Liver (tissue), 9 donors: ENCODE measurements around the gene SCLY. TPM values are rescaled to one million over a fixed set of nuclear protein-coding genes. Genes with fewer than 3 reads are reported as not detected.
"Not testable (repeated sequence)": the region's sequence is repeated elsewhere in the genome, so short reads cannot be mapped to it uniquely, and the experiment has no call there.

Experiments used
- DNase-seq: peaks from one replicate; pipeline ENCODE4 v3.0.0-alpha.2; 2017; ENCODE audit warnings: low spot score
- H3K27ac ChIP-seq, 2 donors: one replicate each; pipeline ENCODE4 v1.7.0; 2013; ENCODE audit warnings: inconsistent platforms in 2 of 2, low read length in 2 of 2, control low read depth in 1 of 2, low read depth in 1 of 2, mild to moderate bottlenecking in 1 of 2
- H3K27me3 ChIP-seq, 4 donors: one replicate each; pipeline versions ENCODE4 v1.6.1 to v1.7.0; 2013; ENCODE audit warnings: low read length in 3 of 4, inconsistent platforms in 1 of 4, mild to moderate bottlenecking in 1 of 4, moderate library complexity in 1 of 4; ENCODE audit not compliant: control insufficient read depth in 4 of 4, insufficient read depth in 4 of 4
- H3K36me3 ChIP-seq, 4 donors: one replicate each; pipeline versions ENCODE4 v1.6.1 to v1.7.0; 2013; ENCODE audit warnings: low read length in 3 of 4, mild to moderate bottlenecking in 3 of 4, low read depth in 1 of 4, moderate library complexity in 1 of 4; ENCODE audit not compliant: control insufficient read depth in 4 of 4, insufficient read depth in 3 of 4
- H3K4me1 ChIP-seq, 4 donors: one replicate each; pipeline versions ENCODE4 v1.6.1 to v1.7.0; 2013; ENCODE audit warnings: low read length in 3 of 4, mild to moderate bottlenecking in 3 of 4, moderate library complexity in 1 of 4; ENCODE audit not compliant: control insufficient read depth in 4 of 4, insufficient read depth in 4 of 4
- H3K4me3 ChIP-seq, 3 donors: one replicate each; pipeline versions ENCODE4 v1.6.1 to v1.7.0; 2013; ENCODE audit warnings: low read length in 3 of 3, control low read depth in 1 of 3, low read depth in 1 of 3, mild to moderate bottlenecking in 1 of 3
- H3K9ac ChIP-seq, 2 donors: one replicate each; pipeline ENCODE4 v1.7.0; 2013; ENCODE audit warnings: low read length in 2 of 2, mild to moderate bottlenecking in 2 of 2, moderate library complexity in 2 of 2, control low read depth in 1 of 2, low read depth in 1 of 2
- H3K9me3 ChIP-seq, 4 donors: one replicate each; pipeline versions ENCODE4 v1.6.1 to v1.7.0; 2013; ENCODE audit warnings: low read length in 3 of 4; ENCODE audit not compliant: control insufficient read depth in 4 of 4
- EGR1 ChIP-seq, 2 donors: IDR thresholded peaks; 2 replicates each; pipeline ENCODE4 v1.6.1; 2016 to 2018; ENCODE audit warnings: antibody characterized with exemption in 2 of 2, low read depth in 2 of 2
- FOXA1 ChIP-seq: IDR thresholded peaks from 2 replicates; pipeline ENCODE4 v1.6.1; 2016; ENCODE audit warnings: antibody characterized with exemption
- FOXA2 ChIP-seq: IDR thresholded peaks from 2 replicates; pipeline ENCODE4 v1.6.1; 2016; ENCODE audit warnings: antibody characterized with exemption
- MAX ChIP-seq: IDR thresholded peaks from 2 replicates; pipeline ENCODE4 v1.6.1; 2016; ENCODE audit warnings: antibody characterized with exemption
- NR2F2 ChIP-seq: IDR thresholded peaks from 2 replicates; pipeline ENCODE4 v1.6.1; 2016; ENCODE audit warnings: antibody characterized with exemption
- RAD21 ChIP-seq, 2 donors: IDR thresholded peaks; 2 replicates each; pipeline ENCODE4 v1.6.1; 2016; ENCODE audit warnings: antibody characterized with exemption in 2 of 2, mild to moderate bottlenecking in 2 of 2
- TAF1 ChIP-seq: conservative IDR thresholded peaks from 2 replicates; pipeline ENCODE4 v1.6.1; 2016; ENCODE audit warnings: antibody characterized with exemption, mild to moderate bottlenecking
- YY1 ChIP-seq: IDR thresholded peaks from 2 replicates; pipeline ENCODE4 v1.6.1; 2016; ENCODE audit warnings: antibody characterized with exemption, mild to moderate bottlenecking
- WGBS: extraction: QIAGEN DNeasy Blood & Tissue Kit; methylation state at CpG from one replicate; pipeline ENCODE4 v1.1.7; 2013; 5-methylcytosine and 5-hydroxymethylcytosine counted together
- polyA plus RNA-seq, 2 donors: library from polyadenylated mRNA; stranded (reverse) in 1 of 2; unstranded in 1 of 2; fragments of 200-250 nt in 1 of 2; fragments of >200 nt in 1 of 2; fragmentation: Nextera tagmentation in 1 of 2; extraction: Ambion mirVana in 1 of 2; gene quantifications; one replicate each; pipeline versions ENCODE4 v1.2.1 to v1.2.3, GENCODE V29; 2013 to 2015
- total RNA-seq, 2 donors: library from RNA; depleted of rRNA; stranded (reverse); fragments of >200 nt; gene quantifications; one replicate each; pipeline ENCODE4 v1.2.3, GENCODE V29; 2014
- TF ChIP-seq, protein P1 (sequence below): IDR thresholded peaks from 2 replicates; pipeline ENCODE4 v1.6.1; 2016; ENCODE audit warnings: antibody characterized with exemption
- TF ChIP-seq, protein P2 (sequence below): IDR thresholded peaks from 2 replicates; pipeline ENCODE4 v1.6.1; 2016; ENCODE audit warnings: antibody characterized with exemption
- donor health status: healthy.
- donor health status: healthy.
- donor health status: healthy.
- donor health status: healthy.
- donor health status: healthy.

The SCLY gene
- total and polyA plus RNA-seq, 4 donors = 21.6 to 39.2 (median 25.0) TPM

- TF ChIP-seq, protein P1, sequence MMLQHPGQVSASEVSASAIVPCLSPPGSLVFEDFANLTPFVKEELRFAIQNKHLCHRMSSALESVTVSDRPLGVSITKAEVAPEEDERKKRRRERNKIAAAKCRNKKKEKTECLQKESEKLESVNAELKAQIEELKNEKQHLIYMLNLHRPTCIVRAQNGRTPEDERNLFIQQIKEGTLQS = no peak
- TF ChIP-seq FOXA2 = no peak
- TF ChIP-seq, protein P2, sequence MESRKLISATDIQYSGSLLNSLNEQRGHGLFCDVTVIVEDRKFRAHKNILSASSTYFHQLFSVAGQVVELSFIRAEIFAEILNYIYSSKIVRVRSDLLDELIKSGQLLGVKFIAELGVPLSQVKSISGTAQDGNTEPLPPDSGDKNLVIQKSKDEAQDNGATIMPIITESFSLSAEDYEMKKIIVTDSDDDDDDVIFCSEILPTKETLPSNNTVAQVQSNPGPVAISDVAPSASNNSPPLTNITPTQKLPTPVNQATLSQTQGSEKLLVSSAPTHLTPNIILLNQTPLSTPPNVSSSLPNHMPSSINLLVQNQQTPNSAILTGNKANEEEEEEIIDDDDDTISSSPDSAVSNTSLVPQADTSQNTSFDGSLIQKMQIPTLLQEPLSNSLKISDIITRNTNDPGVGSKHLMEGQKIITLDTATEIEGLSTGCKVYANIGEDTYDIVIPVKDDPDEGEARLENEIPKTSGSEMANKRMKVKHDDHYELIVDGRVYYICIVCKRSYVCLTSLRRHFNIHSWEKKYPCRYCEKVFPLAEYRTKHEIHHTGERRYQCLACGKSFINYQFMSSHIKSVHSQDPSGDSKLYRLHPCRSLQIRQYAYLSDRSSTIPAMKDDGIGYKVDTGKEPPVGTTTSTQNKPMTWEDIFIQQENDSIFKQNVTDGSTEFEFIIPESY = no peak
- no peak for TF ChIP-seq EGR1 (IDR thresholded peaks at IDR 0.05; ENCODE audit: low read depth in 2 of 2)
- TF ChIP-seq TAF1 = no peak
- no peak for TF ChIP-seq NR2F2
- TF ChIP-seq YY1 = no peak
- TF ChIP-seq MAX = no peak
- TF ChIP-seq RAD21 (IDR thresholded peaks at IDR 0.05) = no peak
These were observed 7.5 kb upstream of the SCLY start (continued) for GRCh38 chr2:238053191-238053776.

- 71% methylated on average over 3 of the region's 3 CpGs for WGBS
- no peak for TF ChIP-seq FOXA1
- Histone ChIP-seq H3K4me1 (peaks cover 0 to 7% (median 4%) of the 10 kb centered on the region in 4 donors), H3K9ac (no peak overlapping the region), H3K27me3 (no peaks in the 10 kb centered on the region), H3K27ac (no peak overlapping the region), H3K9me3 (no peaks in the 10 kb centered on the region), H3K4me3 (no peak overlapping the region), H3K36me3 (no peaks in the 10 kb centered on the region)
- no peak for DNase-seq
These were observed 5.0 kb upstream of the SCLY start for GRCh38 chr2:238055841-238056240.

DNA sequence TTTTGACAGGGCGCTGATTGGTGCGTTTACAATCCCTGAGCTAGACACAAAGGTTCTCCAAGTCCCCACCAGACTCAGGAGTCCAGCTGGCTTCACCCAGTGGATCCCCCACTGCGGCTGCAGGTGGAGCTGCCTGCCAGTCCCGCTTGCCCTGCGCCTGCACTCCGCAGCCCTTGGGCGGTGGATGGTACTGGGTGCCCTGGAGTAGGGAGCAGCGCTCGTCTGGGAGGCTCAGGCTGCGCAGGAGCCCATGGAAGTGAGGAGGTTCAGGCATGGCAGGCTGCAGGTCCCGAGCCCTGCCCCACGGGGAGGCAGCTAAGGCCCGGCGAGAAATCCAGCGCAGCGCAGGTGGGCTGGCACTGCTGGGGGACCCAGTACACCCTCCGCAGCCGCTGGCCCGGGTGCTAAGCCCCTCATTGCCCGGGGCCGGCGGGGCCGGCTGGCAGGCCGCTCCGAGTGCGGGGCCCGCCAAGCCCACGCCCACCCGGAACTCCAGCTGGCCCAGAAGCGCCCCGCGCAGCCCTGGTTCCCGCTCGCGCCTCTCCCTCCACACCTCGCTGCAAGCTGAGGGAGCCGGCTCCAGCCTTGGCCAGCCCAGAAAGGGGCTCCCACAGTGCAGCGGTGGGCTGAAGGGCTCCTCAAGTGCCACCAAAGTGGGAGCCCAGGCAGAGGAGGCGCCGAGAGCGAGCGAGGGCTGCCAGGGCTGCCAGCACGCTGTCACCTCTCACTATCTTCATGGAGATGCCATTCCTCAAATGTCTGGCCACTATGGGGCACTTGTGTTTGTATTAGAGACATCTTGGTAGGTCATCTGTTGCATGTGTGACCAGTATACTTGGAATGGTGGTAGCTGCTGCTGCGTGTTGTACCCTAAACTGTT is 2.9 kb upstream of the SCLY start:
- H3K4me3 ChIP-seq, H3K27ac ChIP-seq, H3K27me3 ChIP-seq, DNase-seq, H3K36me3 ChIP-seq, H3K9me3 ChIP-seq, H3K9ac ChIP-seq: not testable (repeated sequence)
- 93% methylated on average over 44 of the region's 44 CpGs for WGBS
- H3K4me1 ChIP-seq = peaks cover 7 to 25% (median 16%) of the 10 kb centered on the region in 4 donors

DNA sequence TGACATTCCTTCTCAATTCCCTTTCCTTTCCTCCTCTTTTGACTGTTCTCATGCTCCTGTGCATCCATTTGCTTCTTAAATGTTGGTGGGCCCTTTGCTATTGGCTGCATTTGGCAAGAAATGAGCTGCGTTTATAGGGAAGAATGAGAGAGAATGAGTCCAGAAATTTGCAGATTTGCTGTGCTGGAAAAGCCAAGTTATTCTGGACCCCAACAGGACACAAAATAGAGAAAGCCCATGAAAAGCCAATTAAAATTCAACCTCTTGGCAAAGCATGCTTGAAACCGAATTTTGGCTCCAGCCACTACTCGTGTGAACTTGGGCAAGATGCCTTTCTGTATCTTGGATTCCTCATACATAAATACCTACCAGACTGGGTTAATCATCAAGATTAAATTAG is 1.3 kb upstream of the SCLY start:
- no peak overlapping the region for H3K27ac ChIP-seq
- 59% methylated on average over 3 of the region's 3 CpGs for WGBS
- TF ChIP-seq MAX = no peak
- TF ChIP-seq FOXA2 = no peak
- peak overlapping the region; percentile 85 to 95 (median 90) for H3K4me3 ChIP-seq
- no peak for DNase-seq
- H3K36me3 ChIP-seq = no peaks in the 10 kb centered on the region
- no peaks in the 10 kb centered on the region for H3K27me3 ChIP-seq
- no peaks in the 10 kb centered on the region for H3K9me3 ChIP-seq
- no peak overlapping the region for H3K9ac ChIP-seq
- peaks cover 12 to 41% (median 29%) of the 10 kb centered on the region in 4 donors for H3K4me1 ChIP-seq
